ENCODE measurements around the gene SRBD1. TPM values are rescaled to one million over a fixed set of nuclear protein-coding genes. Genes with fewer than 3 reads are reported as not detected.

The SRBD1 gene
- total and polyA plus RNA-seq, 2 experiments from 2014 or later = 8.1 to 19.2 TPM

GRCh38 chr2:45647356-45647755 lies 36.3 kb upstream of the SRBD1 start:
- peaks cover 7% of the 10 kb centered on the region; the same call in 1 of the 2 replicates for H3F3A ChIP-seq (ENCODE audit: insufficient read depth)
- no peaks in the 10 kb centered on the region for H3K9me3 ChIP-seq (ENCODE audit: low read depth)
- H3K79me2 ChIP-seq (ENCODE audit: insufficient read depth) = peaks cover 10% of the 10 kb centered on the region
- H3K27ac ChIP-seq = no peak overlapping the region
- no peak for TF ChIP-seq EZH2 (IDR thresholded peaks at IDR 0.05; ENCODE audit: insufficient read depth, poor library complexity, severe bottlenecking)
- H3K4me2 ChIP-seq (ENCODE audit: unreplicated experiment) = no peak overlapping the region
- WGBS, 2 experiments (ENCODE audit: low coverage in 1 of 2, low lambda C conversion rate in 2 of 2, missing lambda C conversion rate in 2 of 2) = 93 to 95% methylated on average over 9 of the region's 9 CpGs
- no peak overlapping the region for H3K9ac ChIP-seq
- H4K20me1 ChIP-seq (ENCODE audit: insufficient read depth) = no peaks in the 10 kb centered on the region
- H3K4me1 ChIP-seq (ENCODE audit: insufficient read depth) = no peaks in the 10 kb centered on the region
- no peak overlapping the region for H2AFZ ChIP-seq
- H3K9me2 ChIP-seq (ENCODE audit: insufficient read depth) = no peaks in the 10 kb centered on the region
- in situ Hi-C loops (cut with MboI) = loop anchor here (5.0 to 10.0 kb wide), 2 partner anchors 127 to 290 kb away; no protein-coding TSS in a partner anchor
- H3K27me3 ChIP-seq (replicated peaks; ENCODE audit: insufficient read depth) = no peaks in the 10 kb centered on the region
- H3K36me3 ChIP-seq (ENCODE audit: low read depth) = no peaks in the 10 kb centered on the region
- DNase-seq = no peak
- no peak overlapping the region for H3K4me3 ChIP-seq

GRCh38 chr2:45646289-45646688 lies 35.2 kb upstream of the SRBD1 start:
- H2AFZ ChIP-seq = no peak overlapping the region
- no peak for DNase-seq
- in situ Hi-C loops (cut with MboI) = loop anchor here (5.0 to 10.0 kb wide), 2 partner anchors 129 to 291 kb away; no protein-coding TSS in a partner anchor
- no peak overlapping the region for H3K9ac ChIP-seq
- H3K9me3 ChIP-seq (ENCODE audit: low read depth) = no peaks in the 10 kb centered on the region
- H3K4me3 ChIP-seq = no peak overlapping the region
- H3K27ac ChIP-seq = no peak overlapping the region
- no peaks in the 10 kb centered on the region for H4K20me1 ChIP-seq (ENCODE audit: insufficient read depth)
- TF ChIP-seq EZH2 (IDR thresholded peaks at IDR 0.05; ENCODE audit: insufficient read depth, poor library complexity, severe bottlenecking) (no peak), EZH2phosphoT487 (IDR thresholded peaks at IDR 0.05; ENCODE audit: insufficient read depth, low read depth) (no peak)
- peaks cover 7% of the 10 kb centered on the region; the same call in 1 of the 2 replicates for H3F3A ChIP-seq (ENCODE audit: insufficient read depth)
- 71 to 84% methylated on average over 2 of the region's 2 CpGs for WGBS, 2 experiments (ENCODE audit: low coverage in 1 of 2, low lambda C conversion rate in 2 of 2, missing lambda C conversion rate in 2 of 2)
- H3K9me2 ChIP-seq (ENCODE audit: insufficient read depth) = no peaks in the 10 kb centered on the region
- no peaks in the 10 kb centered on the region for H3K4me1 ChIP-seq (ENCODE audit: insufficient read depth)
- no peak overlapping the region for H3K4me2 ChIP-seq (ENCODE audit: unreplicated experiment)
- H3K27me3 ChIP-seq (replicated peaks; ENCODE audit: insufficient read depth) = no peaks in the 10 kb centered on the region
- no peaks in the 10 kb centered on the region for H3K36me3 ChIP-seq (ENCODE audit: low read depth)
- H3K79me2 ChIP-seq (ENCODE audit: insufficient read depth) = no peaks in the 10 kb centered on the region

- no peaks in the 10 kb centered on the region for H3K9me2 ChIP-seq (ENCODE audit: insufficient read depth)
- DNase-seq = peak; percentile 83
- no peak for TF ChIP-seq EZH2 (IDR thresholded peaks at IDR 0.05; ENCODE audit: insufficient read depth, poor library complexity, severe bottlenecking)
- TF ChIP-seq EZH2phosphoT487 (IDR thresholded peaks at IDR 0.05; ENCODE audit: insufficient read depth, low read depth) = no peak
- WGBS, 2 experiments (ENCODE audit: low coverage in 1 of 2, low lambda C conversion rate in 2 of 2, missing lambda C conversion rate in 2 of 2) = 5% methylated on average over 47 to 48 of the region's 49 CpGs
- no peaks in the 10 kb centered on the region for H3K4me1 ChIP-seq (ENCODE audit: insufficient read depth)
- H3K4me3 ChIP-seq = peak overlapping the region; percentile 94
- peak overlapping the region; percentile 99 for H2AFZ ChIP-seq
- peak overlapping the region; percentile 89 for H3K9ac ChIP-seq
- no peaks in the 10 kb centered on the region for H3K9me3 ChIP-seq (ENCODE audit: low read depth)
- no peaks in the 10 kb centered on the region for H4K20me1 ChIP-seq (ENCODE audit: insufficient read depth)
- H3K27ac ChIP-seq = no peak overlapping the region
- no peaks in the 10 kb centered on the region for H3F3A ChIP-seq (ENCODE audit: insufficient read depth)
- no peaks in the 10 kb centered on the region for H3K27me3 ChIP-seq (replicated peaks; ENCODE audit: insufficient read depth)
- no peaks in the 10 kb centered on the region for H3K36me3 ChIP-seq (ENCODE audit: low read depth)
- peak overlapping the region; percentile 86 for H3K4me2 ChIP-seq (ENCODE audit: unreplicated experiment)
- H3K79me2 ChIP-seq (ENCODE audit: insufficient read depth) = no peaks in the 10 kb centered on the region
- in situ Hi-C loops (cut with MboI) = loop anchor here (10.0 kb wide), 1 partner anchor 131 kb away; no protein-coding TSS in a partner anchor
Observed at GRCh38 chr2:45643543-45644542, 32.8 kb upstream of the SRBD1 start.

GRCh38 chr2:45643095-45643494 lies 32.0 kb upstream of the SRBD1 start:
- Histone ChIP-seq H3K4me1 (ENCODE audit: insufficient read depth) (no peaks in the 10 kb centered on the region), H3K27me3 (replicated peaks; ENCODE audit: insufficient read depth) (no peaks in the 10 kb centered on the region), H3K36me3 (ENCODE audit: low read depth) (no peaks in the 10 kb centered on the region), H2AFZ (peak overlapping the region; percentile 99), H4K20me1 (ENCODE audit: insufficient read depth) (no peaks in the 10 kb centered on the region), H3K9me2 (ENCODE audit: insufficient read depth) (no peaks in the 10 kb centered on the region), H3K4me3 (peak overlapping the region; percentile 94), H3K4me2 (ENCODE audit: unreplicated experiment) (peak overlapping the region; percentile 86), H3K79me2 (ENCODE audit: insufficient read depth) (no peaks in the 10 kb centered on the region), H3K9me3 (ENCODE audit: low read depth) (no peaks in the 10 kb centered on the region), H3K27ac (no peak overlapping the region), H3F3A (ENCODE audit: insufficient read depth) (no peaks in the 10 kb centered on the region), H3K9ac (peak overlapping the region; percentile 89)
- peak; percentile 35 for DNase-seq
- in situ Hi-C loops (cut with MboI) = loop anchor here (10.0 kb wide), 1 partner anchor 132 kb away; no protein-coding TSS in a partner anchor
- TF ChIP-seq EZH2phosphoT487 (IDR thresholded peaks at IDR 0.05; ENCODE audit: insufficient read depth, low read depth) (no peak), EZH2 (IDR thresholded peaks at IDR 0.05; ENCODE audit: insufficient read depth, poor library complexity, severe bottlenecking) (no peak)
- WGBS, 2 experiments (ENCODE audit: low coverage in 1 of 2, low lambda C conversion rate in 2 of 2, missing lambda C conversion rate in 2 of 2) = 12 to 14% methylated on average over 11 of the region's 11 CpGs
